NCI-H524 treated with DMSO at 0.1 percent for 48 hours (cell line): ENCODE measurements around the gene TTPAL.
A peak's percentile ranks its signal among the peaks of the same experiment; 100 is the strongest.

Experiments
- DNase-seq: peaks from one replicate; lab custom pipeline; 2025; lab: John Stamatoyannopoulos, UW

TTPAL gene

GRCh38 chr20:44497761-44498160 is 22.1 kb downstream of the TTPAL start:
- DNase-seq = no peak

DNA sequence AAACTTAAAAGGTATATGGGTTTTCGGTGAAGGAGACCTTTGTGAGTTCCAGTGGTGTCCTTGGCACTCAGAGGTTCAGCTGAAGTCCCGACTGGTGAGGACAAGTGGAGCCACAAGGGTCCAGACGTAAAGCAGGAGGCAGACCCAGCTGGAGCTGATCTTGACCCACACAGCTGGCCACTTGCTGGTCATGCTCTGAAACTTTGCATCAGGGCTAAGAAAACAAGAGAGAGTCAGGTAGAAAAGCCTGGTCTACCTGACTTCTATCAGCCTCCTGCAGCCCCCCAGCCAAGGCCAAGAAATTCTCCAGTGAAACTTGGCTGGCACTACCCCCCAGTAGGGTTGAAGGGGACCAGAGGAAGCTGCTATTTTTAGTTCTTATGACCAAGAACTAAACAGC is 24.5 kb downstream of the TTPAL start:
- no peak for DNase-seq

DNA sequence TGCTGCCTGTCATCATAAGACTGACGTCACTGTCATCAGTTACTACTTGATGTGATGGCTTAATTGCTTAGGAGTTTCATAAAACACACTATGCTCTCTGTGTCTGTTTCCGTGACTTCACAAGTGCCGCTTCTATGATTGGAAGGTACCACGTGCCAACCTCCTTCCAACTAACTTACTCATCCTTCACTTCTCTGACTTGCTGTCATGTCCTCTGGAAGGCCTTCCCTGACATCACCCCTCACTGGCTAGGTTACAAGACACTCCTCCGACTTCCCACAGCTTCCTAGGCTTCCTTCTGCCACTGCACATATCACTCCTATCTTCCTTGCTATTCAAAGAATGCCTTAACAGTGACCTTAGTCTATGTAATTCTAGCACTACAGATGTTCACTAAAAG is 25.8 kb downstream of the TTPAL start:
- DNase-seq = no peak

DNA sequence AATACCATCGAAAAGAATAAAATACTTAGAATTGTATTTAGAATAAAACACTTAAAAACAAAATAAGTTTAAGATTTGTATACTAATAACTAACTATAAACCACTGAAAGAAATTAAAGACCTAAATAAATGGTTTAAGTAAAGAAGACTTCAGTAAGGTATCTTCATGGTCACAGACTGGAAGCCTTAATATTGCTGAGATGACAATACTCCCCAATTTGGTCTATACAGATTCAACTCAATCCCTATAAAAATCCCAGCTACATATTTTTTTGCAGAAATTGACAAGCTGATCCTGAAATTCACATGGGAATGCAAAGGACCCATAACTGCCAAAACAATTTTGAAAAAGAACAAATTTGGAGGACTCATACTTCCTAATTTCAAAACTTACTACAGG is 27.3 kb downstream of the TTPAL start:
- no peak for DNase-seq

- no peak for DNase-seq
Measured at GRCh38 chr20:44504402-44505307, 29.0 kb downstream of the TTPAL start.

GRCh38 chr20:44509762-44510161 is 34.1 kb downstream of the TTPAL start:
- no peak for DNase-seq

GRCh38 chr20:44513871-44514270 is 38.2 kb downstream of the TTPAL start:
- no peak for DNase-seq

GRCh38 chr20:44516491-44516890 is 40.8 kb downstream of the TTPAL start:
- no peak for DNase-seq

DNA sequence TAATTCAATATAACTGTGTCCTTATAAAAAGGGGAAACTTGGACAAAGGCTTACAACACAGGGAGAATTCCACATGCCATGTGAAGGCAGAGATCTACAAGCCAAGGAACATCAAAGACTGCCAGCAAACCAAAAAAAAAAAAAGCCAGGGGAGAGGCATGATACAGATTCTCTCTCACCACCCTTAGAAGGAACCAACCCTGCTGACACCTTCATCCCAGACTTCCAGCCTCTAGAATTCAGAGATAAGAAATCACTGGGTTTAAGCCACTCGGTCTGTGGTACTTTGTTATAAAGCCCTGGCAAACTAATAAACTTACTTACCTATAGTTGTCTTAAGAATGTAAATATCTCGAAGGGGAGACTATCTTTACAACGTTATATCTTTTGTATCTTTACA is 41.8 kb downstream of the TTPAL start:
- DNase-seq = no peak

DNA sequence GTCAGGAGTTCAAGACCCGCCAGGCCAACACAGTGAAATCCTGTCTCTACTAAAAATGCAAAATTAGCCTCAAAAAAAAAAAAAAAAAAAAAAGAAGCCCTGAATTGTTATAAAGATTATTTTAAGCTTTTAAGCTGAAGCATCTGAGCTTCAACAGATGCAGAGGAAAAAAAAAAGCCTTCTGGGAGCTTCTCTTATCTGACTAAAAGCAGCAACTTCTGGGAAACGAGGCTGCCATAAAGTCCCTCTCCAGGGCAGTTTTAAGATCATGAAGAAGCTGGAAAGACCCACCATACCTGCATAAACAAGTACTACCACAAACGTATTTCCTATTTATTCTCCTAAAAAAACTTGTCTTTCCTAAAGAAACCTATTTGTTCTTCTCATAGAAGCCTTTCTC is 42.6 kb downstream of the TTPAL start:
- DNase-seq = no peak

GRCh38 chr20:44520881-44521280 is 45.2 kb downstream of the TTPAL start:
- no peak for DNase-seq

GRCh38 chr20:44521484-44522481 is 46.1 kb downstream of the TTPAL start, which contains the start of gene SERINC3:
TSS of gene SERINC3 (minus strand) at chr20:44522070. CDS start at chr20:44521951, 119 bp downstream.
- peak; percentile 62 for DNase-seq

GRCh38 chr20:44522841-44523240 is 47.2 kb downstream of the TTPAL start:
- no peak for DNase-seq

DNA sequence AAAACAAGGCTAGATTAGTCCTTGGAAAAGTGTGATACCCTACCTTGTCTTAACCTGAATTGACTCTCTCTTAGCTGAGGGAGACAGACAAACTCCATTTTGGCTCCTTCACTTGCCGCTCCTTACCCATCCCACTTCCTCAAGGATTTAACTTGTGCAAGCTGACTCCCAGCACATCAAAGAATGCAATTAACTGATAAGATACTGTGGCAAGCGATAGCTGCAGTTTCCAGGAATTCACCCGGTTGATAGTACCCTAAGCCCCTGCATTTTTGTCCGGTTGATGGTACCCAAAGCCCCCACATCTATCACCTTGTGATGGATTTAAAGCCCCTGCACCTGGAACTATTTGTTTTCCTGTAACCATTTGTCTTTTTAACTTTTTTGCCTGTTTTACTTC is 48.1 kb downstream of the TTPAL start:
- no peak for DNase-seq

DNA sequence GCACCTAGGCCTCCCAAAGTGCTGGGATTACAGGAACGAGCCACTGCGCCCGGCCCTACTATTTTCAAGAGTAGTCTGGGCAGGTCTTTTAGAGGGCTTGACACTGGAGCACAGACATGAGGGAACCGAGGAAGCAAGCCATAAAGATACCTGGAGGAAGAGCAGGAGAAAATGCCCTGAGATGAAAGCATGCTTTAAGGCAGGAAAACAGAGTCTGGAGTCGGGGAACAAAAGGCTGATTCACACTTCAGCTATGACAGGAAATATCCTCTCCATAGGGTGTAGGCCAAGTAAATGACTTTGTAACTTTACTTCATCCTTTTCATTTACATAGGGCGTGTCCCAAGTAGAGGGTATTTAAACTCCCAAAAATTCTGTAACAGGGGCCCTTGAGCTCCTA is 50.5 kb downstream of the TTPAL start:
- no peak for DNase-seq

- DNase-seq = no peak
Measured at GRCh38 chr20:44527716-44528199, 52.1 kb downstream of the TTPAL start.

GRCh38 chr20:44528309-44528708 is 52.6 kb downstream of the TTPAL start:
- no peak for DNase-seq

DNA sequence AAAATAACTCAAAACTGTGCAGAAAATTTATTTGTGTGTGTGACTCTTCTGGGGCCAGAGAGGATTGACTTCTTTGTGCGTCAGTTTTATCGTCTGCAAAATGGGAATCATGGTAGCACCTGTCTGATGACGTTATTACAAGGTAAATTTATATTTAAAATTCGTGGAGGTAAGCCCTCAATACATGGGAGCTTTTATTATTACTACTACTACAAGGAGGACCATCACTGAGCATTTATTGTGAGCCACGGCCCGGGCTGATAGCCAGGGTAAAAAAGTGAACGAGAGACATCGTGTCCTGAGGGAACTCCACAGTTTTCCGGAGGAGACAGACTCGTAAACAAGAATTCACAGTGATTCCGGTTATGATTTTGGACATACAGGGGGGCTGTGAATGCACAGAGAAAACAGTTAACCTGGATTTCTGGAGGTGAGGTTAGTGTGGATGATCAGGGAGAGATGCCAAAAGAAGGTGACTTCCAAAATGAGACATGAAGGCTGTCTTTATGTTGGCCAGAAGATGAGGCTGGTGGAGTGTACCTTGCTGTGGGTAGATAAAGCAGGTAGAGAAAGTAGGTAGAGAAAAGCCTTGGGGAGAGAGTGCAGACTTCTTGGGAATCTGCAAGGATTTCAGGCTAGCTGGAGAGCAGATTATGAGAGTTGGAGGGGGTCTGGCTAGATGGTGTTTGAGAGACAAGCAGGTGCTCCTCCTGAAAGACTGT is 56.7 kb downstream of the TTPAL start:
- DNase-seq = no peak

DNA sequence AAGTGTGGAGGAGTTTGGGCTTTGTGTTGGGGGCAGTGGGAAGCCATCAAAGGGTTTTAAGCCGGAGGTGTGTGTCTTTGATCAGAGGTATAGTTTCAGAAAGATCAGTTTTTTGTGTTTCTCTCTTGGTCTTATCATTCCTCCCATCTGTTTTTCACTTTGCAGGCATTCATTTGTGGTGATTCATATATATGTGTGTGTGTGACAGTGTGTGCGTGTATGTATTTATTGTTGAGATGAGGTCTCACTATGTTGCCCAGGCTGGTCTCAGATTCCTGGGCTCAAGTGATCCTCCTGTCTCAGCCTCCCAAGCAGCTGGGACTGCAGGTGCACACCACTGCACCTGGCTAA is 57.3 kb downstream of the TTPAL start:
- DNase-seq = no peak

- DNase-seq = no peak
Measured at GRCh38 chr20:44533928-44534327, 58.3 kb downstream of the TTPAL start.

- no peak for DNase-seq
Measured at GRCh38 chr20:44536175-44536574, 60.5 kb downstream of the TTPAL start.

DNA sequence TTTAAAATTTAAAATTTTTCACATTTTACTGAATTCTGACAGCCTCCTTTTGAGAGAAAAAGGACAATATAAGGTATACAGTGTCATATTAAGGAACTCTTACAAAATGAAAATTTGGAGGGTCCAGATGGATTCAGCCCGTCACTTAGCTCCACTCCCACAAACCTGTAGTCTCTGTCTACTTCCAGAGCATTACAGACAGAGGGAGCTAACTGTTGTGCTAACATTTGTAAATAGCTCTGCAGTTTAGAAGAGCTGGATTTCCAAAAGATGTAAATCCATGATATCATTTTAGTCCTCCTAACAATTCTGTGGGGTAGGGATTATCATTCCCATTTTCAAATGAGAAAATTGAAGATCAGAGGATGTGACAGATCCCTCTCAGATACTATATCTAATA is 62.3 kb downstream of the TTPAL start:
- DNase-seq = no peak
